BLaER1 treated with 17β-estradiol and CSF1 and Interleukin-3, amounts not matched to agents 10 nM and 100 nM (cell line): ENCODE results near the gene SORBS1.

Experiments
- H3K27ac ChIP-seq, 11 experiments: shearing (Covaris generic); formaldehyde crosslinking; 2 replicates each; pipeline ENCODE4 v1.8.1; 2022
- H3K27me3 ChIP-seq, 11 experiments: shearing (Covaris generic); formaldehyde crosslinking; 2 replicates each; pipeline ENCODE4 v1.8.1; 2022
- H3K36me3 ChIP-seq, 11 experiments: shearing (Covaris generic); formaldehyde crosslinking; 2 replicates each; pipeline ENCODE4 v1.8.1; 2022
- H3K4me1 ChIP-seq, 10 experiments: shearing (Covaris generic); formaldehyde crosslinking; 2 replicates each; pipeline ENCODE4 v1.8.1; 2022
- H3K4me2 ChIP-seq, 11 experiments: shearing (Covaris generic); formaldehyde crosslinking; 2 replicates each; pipeline ENCODE4 v1.8.1; 2022
- H3K4me3 ChIP-seq, 10 experiments: shearing (Covaris generic); formaldehyde crosslinking; 2 replicates each; pipeline ENCODE4 v1.8.1; 2022
- H3K9ac ChIP-seq, 11 experiments: shearing (Covaris generic); formaldehyde crosslinking; 2 replicates each; pipeline ENCODE4 v1.8.1; 2022
- H3K9me3 ChIP-seq, 11 experiments: shearing (Covaris generic); formaldehyde crosslinking; replicated peaks in 1 of 11; 2 replicates each; pipeline ENCODE4 v1.8.1; 2022
- H4K20me1 ChIP-seq, 11 experiments: shearing (Covaris generic); formaldehyde crosslinking; 2 replicates each; pipeline ENCODE4 v1.8.1; 2022
- Cebpa-rat ChIP-seq, 11 experiments: shearing (Covaris generic); IDR thresholded peaks; 2 replicates each; pipeline ENCODE4 v1.8.1; 2022

The SORBS1 gene

DNA sequence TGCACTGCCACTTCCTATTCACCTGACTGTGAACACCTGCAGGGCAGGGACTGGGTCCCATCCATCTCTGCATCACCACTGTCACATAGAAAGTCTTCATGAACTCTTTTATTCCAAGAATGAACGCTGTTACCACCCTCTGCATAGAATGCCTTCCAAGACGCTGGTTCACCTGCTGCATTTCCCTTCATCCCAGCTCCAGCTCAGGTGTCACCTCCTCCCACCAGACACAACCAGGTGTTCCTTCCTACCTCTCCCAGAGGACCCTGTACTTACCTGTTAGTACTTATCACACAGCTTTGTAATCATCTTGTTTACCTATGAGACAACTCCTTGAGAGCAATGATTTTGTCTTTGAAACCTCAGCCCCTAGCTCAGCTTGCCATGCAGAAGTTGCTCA is 31.1 kb downstream of the SORBS1 start:
- H3K4me2 ChIP-seq = no peak overlapping the region
- H3K4me3 ChIP-seq = no peak overlapping the region
- H3K9ac ChIP-seq = no peak overlapping the region
- H3K27ac ChIP-seq = no peak overlapping the region
- H4K20me1 ChIP-seq = no peaks in the 10 kb centered on the region
- no peaks in the 10 kb centered on the region for H3K9me3 ChIP-seq
- H3K4me1 ChIP-seq = peaks cover 5 to 40% (median 29%) of the 10 kb centered on the region in 10 experiments; a peak in 17 of 20 replicates
- no peak for TF ChIP-seq Cebpa-rat (IDR thresholded peaks at IDR 0.05)
- no peaks in the 10 kb centered on the region for H3K36me3 ChIP-seq
- no peaks in the 10 kb centered on the region for H3K27me3 ChIP-seq

DNA sequence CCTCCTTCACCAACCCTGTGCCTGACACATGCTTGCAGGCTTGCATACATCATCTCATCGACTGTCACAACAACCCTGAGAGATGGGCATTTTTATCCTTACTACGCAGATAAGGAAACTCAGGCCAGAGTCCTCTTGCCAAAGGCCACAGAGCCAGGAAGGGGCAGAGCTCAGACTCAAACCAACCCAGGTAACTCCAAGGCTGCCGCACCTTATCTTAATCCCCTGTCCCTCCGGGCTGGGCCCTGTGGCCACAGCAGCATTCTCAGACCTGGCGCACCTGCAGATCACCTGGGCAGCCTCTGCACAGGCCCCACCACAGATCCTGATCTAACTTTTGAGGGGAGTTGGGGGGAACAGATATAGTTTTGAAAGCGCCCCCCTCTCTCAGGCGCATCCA is 35.1 kb downstream of the SORBS1 start:
- H3K27ac ChIP-seq = no peak overlapping the region
- no peaks in the 10 kb centered on the region for H4K20me1 ChIP-seq
- no peak overlapping the region for H3K4me3 ChIP-seq
- no peak overlapping the region for H3K9ac ChIP-seq
- peaks cover 0 to 41% (median 24%) of the 10 kb centered on the region in 10 experiments; a peak in 16 of 20 replicates for H3K4me1 ChIP-seq
- H3K36me3 ChIP-seq = no peaks in the 10 kb centered on the region
- H3K9me3 ChIP-seq = no peaks in the 10 kb centered on the region
- no peak for TF ChIP-seq Cebpa-rat (IDR thresholded peaks at IDR 0.05)
- H3K27me3 ChIP-seq = no peaks in the 10 kb centered on the region
- H3K4me2 ChIP-seq = peak overlapping the region in 8 of 11 experiments; percentile 10 to 71 (median 52); a peak in 15 of 22 replicates

DNA sequence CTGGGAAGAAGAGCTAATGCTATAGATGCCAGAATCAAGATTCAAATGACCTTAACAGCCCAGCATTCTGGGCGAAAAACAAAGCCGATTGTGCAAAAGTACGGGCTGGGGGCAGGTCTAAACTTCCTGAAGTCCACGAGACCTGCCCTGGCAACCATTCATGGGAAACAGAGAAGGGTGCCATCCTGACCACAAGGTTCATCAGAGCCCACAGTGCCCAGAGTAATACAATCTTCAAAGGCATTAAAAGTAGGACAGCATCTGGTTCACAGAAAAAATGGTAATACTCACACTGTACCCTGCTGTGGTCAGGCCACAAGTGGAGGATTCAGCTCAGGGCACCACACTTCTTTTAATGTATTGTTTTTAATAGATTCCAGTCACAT is 36.1 kb downstream of the SORBS1 start:
- Histone ChIP-seq H3K27me3 (no peaks in the 10 kb centered on the region), H3K9ac (no peak overlapping the region), H3K9me3 (no peaks in the 10 kb centered on the region), H3K4me1 (peaks cover 0 to 41% (median 24%) of the 10 kb centered on the region in 10 experiments; a peak in 16 of 20 replicates), H3K4me3 (no peak overlapping the region), H3K36me3 (no peaks in the 10 kb centered on the region), H3K27ac (no peak overlapping the region), H4K20me1 (no peaks in the 10 kb centered on the region), H3K4me2 (peak overlapping the region in 10 of 11 experiments; percentile 9 to 71 (median 52); a peak in 18 of 22 replicates)
- no peak for TF ChIP-seq Cebpa-rat (IDR thresholded peaks at IDR 0.05)

DNA sequence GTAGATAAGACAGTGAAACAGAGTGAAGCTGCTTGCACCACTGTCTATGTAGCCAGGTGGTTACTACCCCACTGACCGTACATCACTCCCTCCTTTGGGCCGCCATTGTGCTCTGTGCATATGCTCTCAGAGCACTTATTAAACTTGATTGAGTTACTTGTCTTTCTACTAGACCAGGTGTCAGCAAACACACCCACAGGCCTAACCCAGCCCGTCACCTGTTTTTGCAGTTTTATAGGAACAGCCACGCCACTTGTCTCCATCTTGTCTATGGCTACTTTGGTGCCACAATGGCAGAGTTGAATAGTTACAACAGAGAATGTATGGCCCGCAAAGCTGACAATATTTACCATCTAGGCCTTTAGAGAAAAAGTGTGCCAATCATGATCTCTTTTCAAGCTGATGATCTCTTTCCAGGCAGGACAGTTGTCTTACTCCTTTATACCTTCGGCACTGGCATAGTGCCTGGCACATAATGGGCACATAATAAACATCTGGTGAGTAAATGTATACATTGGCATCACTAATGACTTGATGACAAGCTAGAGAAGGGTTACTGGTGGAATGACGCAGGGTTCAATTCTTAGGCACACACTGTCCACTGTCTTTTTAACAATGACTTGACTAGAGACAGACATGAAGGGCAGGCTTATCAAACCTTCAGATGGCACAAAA is 36.7 kb downstream of the SORBS1 start:
- no peaks in the 10 kb centered on the region for H3K36me3 ChIP-seq
- H3K27me3 ChIP-seq = no peaks in the 10 kb centered on the region
- no peaks in the 10 kb centered on the region for H4K20me1 ChIP-seq
- no peak overlapping the region for H3K9ac ChIP-seq
- peaks cover 0 to 41% (median 24%) of the 10 kb centered on the region in 10 experiments; a peak in 16 of 20 replicates for H3K4me1 ChIP-seq
- H3K4me3 ChIP-seq = no peak overlapping the region
- no peaks in the 10 kb centered on the region for H3K9me3 ChIP-seq
- TF ChIP-seq Cebpa-rat (IDR thresholded peaks at IDR 0.05) = no peak
- H3K27ac ChIP-seq = no peak overlapping the region
- peak overlapping the region in 10 of 11 experiments; percentile 9 to 71 (median 52); a peak in 18 of 22 replicates for H3K4me2 ChIP-seq

DNA sequence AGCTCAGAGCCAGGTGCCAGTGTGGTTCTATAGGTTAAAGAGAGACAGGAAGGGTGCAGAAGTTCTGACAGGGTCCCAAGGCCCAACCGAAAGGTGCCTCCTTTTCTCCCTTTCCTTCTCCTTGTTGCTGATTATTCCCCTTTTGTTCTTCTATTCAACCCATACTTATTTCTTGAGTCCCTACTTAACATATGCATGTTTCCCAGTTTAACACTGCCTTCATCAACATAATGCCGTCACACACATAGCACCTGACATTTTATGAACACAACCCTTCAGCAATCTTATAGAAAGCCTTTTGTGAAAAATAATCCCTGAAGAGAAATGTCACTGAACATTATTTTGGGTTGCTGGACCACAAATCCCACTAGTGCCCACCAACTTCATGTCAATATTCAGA is 39.1 kb downstream of the SORBS1 start:
- Histone ChIP-seq H3K9me3 (no peaks in the 10 kb centered on the region), H3K36me3 (no peaks in the 10 kb centered on the region), H3K4me2 (no peak overlapping the region; a peak in 1 of 22 replicates), H3K9ac (no peak overlapping the region), H4K20me1 (no peaks in the 10 kb centered on the region), H3K27me3 (no peaks in the 10 kb centered on the region), H3K4me3 (no peak overlapping the region), H3K27ac (no peak overlapping the region), H3K4me1 (peaks cover 6 to 56% (median 40%) of the 10 kb centered on the region in 10 experiments)
- TF ChIP-seq Cebpa-rat (IDR thresholded peaks at IDR 0.05) = no peak

DNA sequence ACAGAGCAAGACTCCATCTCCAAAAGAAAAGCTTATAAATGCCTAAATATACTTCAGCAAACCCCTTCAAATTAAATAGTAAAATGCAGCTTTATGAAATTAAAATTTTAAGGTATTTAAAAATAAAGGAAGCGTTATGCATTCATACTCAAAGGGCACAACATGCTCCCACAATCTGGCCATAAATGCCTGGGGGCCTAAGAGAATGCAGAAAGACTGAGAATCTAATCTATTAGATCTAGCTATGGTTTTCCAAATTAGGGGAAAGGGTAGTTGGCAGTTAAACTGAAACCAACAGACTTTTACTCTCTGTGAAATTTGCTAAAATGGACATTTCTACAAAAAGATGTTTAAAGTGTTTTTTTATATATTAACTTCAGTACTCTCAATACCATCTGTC is 40.6 kb downstream of the SORBS1 start:
- H3K27me3 ChIP-seq = no peaks in the 10 kb centered on the region
- H4K20me1 ChIP-seq = no peaks in the 10 kb centered on the region
- H3K4me3 ChIP-seq = no peak overlapping the region
- no peak overlapping the region for H3K27ac ChIP-seq
- peaks cover 6 to 49% (median 33%) of the 10 kb centered on the region in 10 experiments for H3K4me1 ChIP-seq
- TF ChIP-seq Cebpa-rat (IDR thresholded peaks at IDR 0.05) = no peak
- H3K4me2 ChIP-seq = no peak overlapping the region
- no peaks in the 10 kb centered on the region for H3K36me3 ChIP-seq
- no peaks in the 10 kb centered on the region; a peak in 1 of 22 replicates for H3K9me3 ChIP-seq
- no peak overlapping the region for H3K9ac ChIP-seq

DNA sequence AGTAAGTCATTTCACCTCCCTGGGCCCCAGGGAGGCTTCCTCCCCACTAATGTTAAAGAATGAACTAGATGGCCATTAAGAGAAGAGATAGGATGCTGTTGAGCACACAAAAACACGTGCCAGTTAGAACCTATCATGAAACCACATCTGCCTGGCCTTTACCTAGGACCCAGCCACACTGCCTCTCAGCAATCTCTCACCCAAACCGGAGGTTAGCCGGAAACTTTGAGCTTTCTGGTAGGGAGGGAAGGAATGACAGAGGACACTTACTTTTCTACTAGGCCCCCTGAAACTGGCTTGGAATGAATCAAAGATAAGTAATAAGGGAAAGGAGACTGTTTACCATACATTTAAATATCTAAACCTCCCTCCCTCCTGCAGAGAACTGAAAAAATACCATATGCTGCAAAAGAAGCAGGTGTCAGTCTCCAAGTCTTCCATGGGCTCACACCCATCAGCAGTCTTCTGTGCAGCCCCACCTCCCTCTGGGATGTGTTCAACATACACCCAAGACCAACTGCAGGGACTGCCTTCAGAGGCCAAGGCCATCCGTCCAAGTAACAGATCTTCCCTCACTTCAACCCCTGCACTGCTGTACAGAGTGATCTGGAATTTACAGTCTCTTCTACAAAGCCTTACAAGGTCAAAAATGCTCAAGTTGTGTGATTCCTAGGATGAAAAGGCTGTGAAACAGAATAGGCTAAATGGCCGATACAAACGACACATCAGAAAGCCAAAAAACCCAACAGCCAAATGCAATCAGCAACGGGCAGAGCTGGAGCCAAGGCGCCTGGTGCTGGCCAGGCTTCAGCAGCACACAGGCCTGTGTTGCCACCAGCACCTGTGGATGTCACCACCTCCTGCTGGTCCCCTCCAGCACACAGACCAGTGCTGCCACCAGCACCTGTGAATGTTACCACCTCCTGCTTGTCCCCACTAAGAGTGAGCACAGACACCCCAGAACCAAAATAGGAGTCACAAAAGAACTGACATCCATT is 42.4 kb downstream of the SORBS1 start:
- Histone ChIP-seq H3K9ac (no peak overlapping the region), H3K36me3 (no peaks in the 10 kb centered on the region), H3K4me3 (no peak overlapping the region), H3K4me1 (peaks cover 10 to 46% (median 29%) of the 10 kb centered on the region in 10 experiments), H3K9me3 (no peaks in the 10 kb centered on the region; a peak in 1 of 22 replicates), H3K4me2 (peak overlapping the region in 9 of 11 experiments; percentile 45 to 80 (median 63); a peak in 14 of 22 replicates), H3K27ac (0 out of 22 replicates have a peak overlapping the region, but pooled peaks of 2 of the 11 experiments have one; percentile 2 to 10), H4K20me1 (no peaks in the 10 kb centered on the region), H3K27me3 (no peaks in the 10 kb centered on the region)
- TF ChIP-seq Cebpa-rat (IDR thresholded peaks at IDR 0.05) = no peak

DNA sequence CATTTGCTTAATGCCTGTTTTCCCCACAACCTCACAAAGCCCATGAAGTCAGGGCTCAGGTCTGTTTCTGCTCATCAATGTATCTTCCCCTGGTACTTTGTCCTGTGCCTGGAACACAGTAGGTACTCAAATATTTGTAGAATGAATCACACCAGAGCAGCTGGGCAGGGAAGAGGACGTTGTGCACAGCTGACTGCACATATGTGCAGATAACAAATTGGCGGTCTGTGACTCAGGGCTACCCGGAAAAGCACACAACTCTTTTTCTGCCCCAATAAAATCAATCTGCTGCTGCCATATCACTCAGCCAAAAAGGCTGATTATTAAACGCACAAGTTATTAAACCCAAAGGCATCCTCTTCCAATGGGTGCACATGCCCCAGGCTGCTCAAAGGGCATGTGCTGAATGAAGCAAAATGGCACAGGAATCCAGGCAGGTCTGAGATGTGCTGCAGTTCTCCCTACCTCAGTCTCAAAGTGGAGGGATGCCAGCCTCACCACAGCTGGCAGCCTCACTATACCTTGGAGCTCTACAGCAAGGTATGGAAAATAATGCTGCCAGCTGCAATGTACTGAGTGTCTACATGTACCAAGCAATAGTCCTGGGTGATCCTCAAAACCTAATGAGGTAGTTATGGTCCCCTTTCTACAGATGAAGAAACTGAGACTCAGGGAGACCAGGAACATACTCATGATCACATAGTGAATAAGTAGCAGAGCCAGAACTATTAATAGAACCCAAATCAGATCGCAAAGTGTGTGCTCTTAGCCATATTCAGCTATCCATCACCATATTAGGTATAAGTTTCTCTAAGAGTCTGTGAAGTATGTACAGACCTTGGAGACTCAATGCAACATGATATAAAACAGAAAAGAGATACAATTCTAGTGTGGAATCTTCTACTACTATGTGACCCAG is 43.4 kb downstream of the SORBS1 start:
- H4K20me1 ChIP-seq = no peaks in the 10 kb centered on the region
- peaks cover 12 to 47% (median 33%) of the 10 kb centered on the region in 10 experiments for H3K4me1 ChIP-seq
- no peak for TF ChIP-seq Cebpa-rat (IDR thresholded peaks at IDR 0.05)
- peak overlapping the region; percentile 14 to 80 (median 61); a peak in 21 of 22 replicates for H3K4me2 ChIP-seq
- no peaks in the 10 kb centered on the region; a peak in 1 of 22 replicates for H3K9me3 ChIP-seq
- no peak overlapping the region for H3K9ac ChIP-seq
- no peaks in the 10 kb centered on the region for H3K36me3 ChIP-seq
- no peak overlapping the region for H3K4me3 ChIP-seq
- H3K27ac ChIP-seq = 0 out of 22 replicates have a peak overlapping the region, but pooled peaks of 3 of the 11 experiments have one; percentile 1 to 10 (median 2)
- H3K27me3 ChIP-seq = no peaks in the 10 kb centered on the region
